GM18511 (cell line): Measurements from ENCODE around the gene TMEM167B.
"Not testable (repeated sequence)": the region's sequence is repeated elsewhere in the genome, so short reads cannot be mapped to it uniquely, and the experiment has no call there.

Source experiments
- ATAC-seq: cut with Tn5 transposase; IDR thresholded peaks from one replicate; pipeline ENCODE4 v1.9.1; 2021; ENCODE audit warnings: mild to moderate bottlenecking, moderate library complexity; ENCODE audit not compliant: unreplicated experiment

Gene TMEM167B

GRCh38 chr1:109090196-109091077, at the start of gene TMEM167B:
Gene TMEM167B (plus strand): TSS chr1:109090764. CDS start chr1:109090873, 109 bp downstream.
- ATAC-seq, result peak; percentile 89

DNA sequence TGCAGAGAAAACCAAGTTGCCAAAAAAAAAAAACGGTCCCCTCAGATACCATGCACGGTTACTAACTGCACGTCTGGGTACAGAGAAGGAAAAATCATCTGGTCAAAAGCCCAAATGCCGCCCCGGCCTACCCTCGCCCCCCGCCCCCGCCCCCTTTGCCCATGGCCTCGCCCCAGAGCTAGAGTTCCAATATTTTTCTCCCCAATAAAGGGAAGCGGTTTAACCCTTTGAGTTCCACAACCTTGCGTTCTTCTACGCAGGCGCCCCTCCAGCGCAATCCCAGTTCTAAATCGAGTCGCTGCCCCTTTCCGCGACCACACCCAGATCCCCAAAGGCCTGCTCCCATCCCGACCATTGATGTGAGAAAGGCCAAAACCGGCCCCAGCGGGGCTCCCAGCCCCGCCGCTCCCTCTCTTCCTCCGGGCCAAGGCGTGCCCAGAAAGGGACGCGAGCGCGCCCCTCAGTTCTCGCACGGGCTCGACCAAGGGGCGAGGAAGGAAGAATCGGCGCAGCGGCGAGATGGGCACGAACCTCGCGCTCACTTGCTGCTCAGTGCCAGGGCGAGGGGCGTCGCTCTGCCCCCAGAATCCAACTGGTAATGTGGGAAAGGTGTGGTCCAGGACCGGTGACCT, 49.5 kb upstream of the TMEM167B start:
- ATAC-seq, result peak; percentile 38

DNA sequence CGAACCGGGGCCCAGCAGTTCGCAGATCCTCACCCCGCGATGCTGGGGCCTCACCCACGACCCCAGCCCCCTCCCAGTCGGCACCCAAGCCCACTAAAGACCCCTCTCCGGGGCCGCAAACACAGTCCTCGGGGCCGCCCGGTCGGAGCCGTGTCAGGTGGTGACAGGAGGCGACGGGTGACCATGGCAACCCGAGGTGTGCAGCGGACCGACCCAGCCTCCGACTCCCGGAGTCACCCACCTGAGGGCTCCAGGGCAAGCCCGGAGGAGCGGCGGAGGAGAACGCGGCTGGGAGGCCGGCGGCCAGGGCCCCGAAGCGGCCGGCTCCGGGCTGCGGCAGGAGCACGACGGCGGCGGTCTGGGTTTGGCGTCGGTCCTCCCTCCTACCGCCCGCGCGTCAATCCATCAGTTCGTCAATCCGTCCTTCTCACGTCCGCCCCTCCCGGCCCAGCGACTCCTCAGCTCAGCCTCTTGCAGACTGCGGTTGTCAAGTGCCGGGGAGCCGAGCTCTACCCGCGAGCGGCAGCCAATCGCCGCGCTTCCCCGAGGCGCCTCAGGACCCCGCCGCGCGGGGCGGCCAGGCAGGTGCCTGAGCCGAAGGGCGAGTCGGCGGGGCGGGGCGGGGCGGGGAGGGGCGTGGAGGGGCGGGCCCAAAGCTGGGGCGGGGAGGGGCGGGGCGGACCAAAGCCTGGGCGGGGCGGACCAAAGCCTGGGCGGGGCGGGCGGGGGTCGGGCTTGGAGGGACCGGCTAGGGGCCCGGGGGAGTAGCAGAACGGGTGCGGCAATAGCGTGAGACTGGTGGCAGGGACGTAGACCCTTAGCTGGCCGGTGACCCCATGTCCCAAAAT, 48.7 kb upstream of the TMEM167B start, which contains the start of gene WDR47:
WDR47 (minus strand) TSS at position 482 of the 848 bp plus-strand sequence. CDS start 18,590 bp downstream, outside the sequence.
- peak; percentile 94 for ATAC-seq

DNA sequence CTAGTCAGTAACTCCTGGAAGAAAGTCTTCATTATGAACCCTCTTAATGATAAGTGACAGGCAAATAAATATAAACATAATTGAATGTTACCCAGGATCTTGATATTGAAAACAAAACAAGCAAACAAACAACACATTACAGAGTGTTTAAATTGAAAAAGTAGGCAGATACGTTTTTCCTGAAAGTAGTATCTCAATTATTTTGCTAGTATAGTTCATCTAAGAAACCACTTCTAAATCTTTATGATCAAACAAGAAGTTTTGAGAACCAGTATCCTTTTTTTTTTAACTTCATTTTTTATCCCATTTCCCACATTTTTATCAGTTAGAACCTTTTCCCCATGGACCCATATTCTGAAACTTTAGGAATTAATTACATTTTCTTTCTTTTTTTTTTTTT, 45.0 kb upstream of the TMEM167B start:
- no peak for ATAC-seq

DNA sequence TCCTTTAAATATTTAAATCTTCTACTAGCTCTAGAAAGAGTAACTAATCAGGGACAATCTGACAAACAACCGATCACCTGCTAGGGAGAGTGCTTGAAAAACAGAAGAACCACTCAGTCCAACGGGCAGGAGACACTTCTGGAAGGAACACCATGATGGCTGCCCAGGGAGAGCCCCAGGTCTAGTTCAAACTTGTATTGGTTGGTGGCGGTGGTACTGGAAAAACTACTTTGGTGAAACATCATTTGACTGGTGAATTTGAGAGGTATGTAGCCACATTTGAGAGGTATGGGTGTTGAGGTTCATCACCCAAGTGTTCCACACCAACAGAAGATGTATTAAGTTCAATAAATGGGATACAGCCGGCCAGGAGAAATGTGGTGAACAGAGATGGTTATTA, 43.9 kb upstream of the TMEM167B start:
- ATAC-seq, result no peak

- ATAC-seq, result no peak
These were observed 43.2 kb upstream of the TMEM167B start for GRCh38 chr1:109047339-109047738.

GRCh38 chr1:109048335-109048734, 42.2 kb upstream of the TMEM167B start:
- no peak for ATAC-seq

DNA sequence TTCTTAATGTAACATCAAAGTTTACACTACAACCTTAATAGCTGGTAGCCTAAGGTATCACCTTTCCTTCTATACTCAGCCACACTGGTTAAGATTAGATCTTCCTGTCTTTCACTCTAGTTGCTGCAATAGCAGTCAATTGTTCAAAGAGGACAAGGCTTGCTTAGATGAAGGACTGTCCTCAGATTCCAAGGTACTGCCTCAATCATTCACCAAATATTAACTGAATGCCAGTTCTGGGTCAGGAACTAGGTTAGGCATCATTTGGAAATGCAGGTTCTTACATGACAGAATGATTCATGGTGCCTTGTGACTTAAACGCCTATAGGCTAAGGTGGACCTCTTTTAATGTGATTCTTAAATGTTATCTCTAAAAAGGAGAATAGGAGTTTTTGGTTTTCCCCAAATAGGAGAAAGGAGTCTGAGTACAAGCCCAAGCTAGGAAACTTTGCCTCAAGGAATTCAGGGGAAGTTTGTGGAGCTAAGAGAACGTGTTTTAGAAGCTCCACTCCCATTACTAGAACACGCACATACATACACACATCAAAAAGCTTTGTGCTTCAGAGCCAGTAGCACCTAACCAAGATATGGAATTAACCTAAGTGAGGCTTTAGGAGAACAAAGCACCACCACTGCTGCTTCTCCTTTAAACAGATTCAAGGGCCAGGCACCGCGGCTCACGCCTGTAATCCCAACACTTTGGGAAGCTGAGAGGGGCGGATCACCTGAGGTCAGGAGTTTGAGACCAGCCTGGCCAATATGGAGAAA, 40.2 kb upstream of the TMEM167B start:
- no peak for ATAC-seq

- ATAC-seq, result not testable (repeated sequence)
These were observed 38.4 kb upstream of the TMEM167B start for GRCh38 chr1:109052145-109052544.

- ATAC-seq, result no peak
These were observed 34.5 kb upstream of the TMEM167B start for GRCh38 chr1:109056064-109056463.

GRCh38 chr1:109059026-109059425, 31.5 kb upstream of the TMEM167B start:
- no peak for ATAC-seq

- ATAC-seq, result no peak
These were observed 29.9 kb upstream of the TMEM167B start for GRCh38 chr1:109060707-109061106.

- ATAC-seq, result no peak
These were observed 29.4 kb upstream of the TMEM167B start for GRCh38 chr1:109061183-109061582.

DNA sequence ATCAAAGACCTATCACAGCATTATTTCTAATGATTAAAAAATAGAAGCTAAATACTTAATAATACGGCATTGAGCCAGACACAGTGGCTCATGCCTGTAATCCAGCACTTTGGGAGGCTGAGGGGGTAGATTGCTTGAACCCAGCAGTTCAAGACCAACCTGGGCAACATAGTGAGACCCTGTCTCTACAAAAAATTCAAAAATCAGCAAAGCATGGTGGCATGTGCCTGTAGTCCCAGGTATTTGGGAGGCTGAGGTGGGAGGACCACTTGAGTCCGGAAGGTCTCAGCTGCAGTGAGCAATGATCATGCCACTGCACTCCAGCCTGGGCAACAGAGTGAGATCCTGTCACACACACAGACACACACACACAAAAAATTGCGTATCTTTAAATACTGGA, 25.4 kb upstream of the TMEM167B start:
- ATAC-seq, result no peak

GRCh38 chr1:109067883-109068282, 22.7 kb upstream of the TMEM167B start:
- ATAC-seq, result no peak

DNA sequence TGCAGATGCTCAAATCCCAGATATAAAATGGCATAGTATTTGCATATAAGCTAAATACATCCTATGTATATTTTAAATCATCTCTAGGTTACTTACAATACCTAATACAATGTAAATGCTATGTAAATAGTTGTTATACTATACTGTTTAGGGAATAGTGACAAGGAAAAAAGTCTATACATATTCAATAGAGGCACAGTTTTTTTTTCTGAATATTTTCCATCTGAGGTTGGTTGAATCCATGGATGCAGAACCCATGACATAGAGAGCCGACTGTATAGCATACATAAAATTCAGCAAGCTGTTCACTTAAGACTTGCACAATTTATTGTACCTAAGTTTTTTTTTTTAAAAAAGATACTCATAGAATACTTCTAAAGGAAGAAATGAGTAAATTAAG, 21.3 kb upstream of the TMEM167B start:
- ATAC-seq, result no peak

DNA sequence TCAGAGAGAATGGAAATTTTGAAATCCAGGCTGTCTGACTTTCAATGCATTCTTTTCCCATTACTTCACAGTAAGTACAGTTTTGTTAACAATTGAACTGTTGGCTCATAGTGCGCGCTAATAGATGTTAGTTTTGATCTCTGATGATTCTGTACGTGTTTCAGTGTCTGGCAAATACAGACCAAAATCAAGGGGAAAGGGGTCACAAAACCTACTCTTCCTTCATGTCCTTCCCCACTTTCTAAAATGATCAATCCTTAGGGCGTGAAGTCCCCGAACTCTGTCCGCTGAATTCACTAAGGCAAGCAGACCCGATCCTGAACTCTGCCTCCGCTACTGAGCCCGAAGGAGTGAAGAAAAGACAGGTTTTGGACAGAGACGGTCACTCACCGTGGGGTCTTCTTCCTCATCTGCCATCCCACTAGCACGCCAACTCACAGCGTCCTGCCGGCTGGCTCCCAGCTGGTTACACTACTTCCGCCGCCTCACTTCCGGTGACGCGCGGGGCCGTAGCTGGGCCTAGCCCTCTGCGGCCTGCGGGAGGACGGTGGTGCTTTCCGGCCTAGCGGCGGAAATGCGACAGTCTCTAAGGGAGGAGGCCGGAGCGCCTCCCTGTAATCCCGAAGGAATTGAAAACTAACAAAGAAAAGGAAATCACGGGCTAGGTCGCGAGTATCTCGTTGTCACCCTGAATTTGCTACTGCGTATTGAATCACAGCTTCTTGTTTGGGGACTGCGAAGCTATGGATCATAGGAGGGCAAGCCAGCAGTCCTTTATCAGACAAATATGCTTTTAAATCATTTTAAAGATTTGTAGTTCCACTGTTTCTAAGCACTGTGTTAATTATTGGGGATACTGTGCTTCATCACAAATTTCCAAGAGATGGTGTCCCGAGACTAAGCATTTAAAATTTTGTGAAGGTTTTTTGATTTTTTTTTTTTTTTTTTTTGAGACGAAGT, 14.8 kb upstream of the TMEM167B start, which contains the start of gene TAF13:
TAF13 (minus strand) TSS at position 473 of the 960 bp plus-strand sequence; CDS start at position 417, 56 bp downstream.
- ATAC-seq, result peak; percentile 99

GRCh38 chr1:109078317-109078716, 12.2 kb upstream of the TMEM167B start:
- ATAC-seq, result peak; percentile 42

- ATAC-seq, result no peak
These were observed 11.3 kb upstream of the TMEM167B start for GRCh38 chr1:109079240-109079622.
